Endothelial cell of umbilical vein (primary cell): ENCODE data around the gene TMTC1. TPM values are rescaled to one million over a fixed set of nuclear protein-coding genes. Genes with fewer than 3 reads are reported as not detected.

Source experiments
- BruUV-seq: library from RNA; stranded (reverse); fragments of 400-500 nt; replicated peaks from 2 replicates; lab custom pipeline; 2021; lab: Mats Ljungman, UMichigan
- CTCF ChIA-PET: fragments of 300-600, 350-600 bp; sonication (Branson Sonifier 250); formaldehyde crosslinking; loops from one replicate; lab custom pipeline; 2021; ENCODE audit warnings: antibody characterized with exemption, inconsistent platforms; lab: Charles Lee
- POLR2A ChIA-PET: fragments of 300-600, 350-600 bp; sonication (Branson Sonifier 250); formaldehyde crosslinking; loops from one replicate; lab custom pipeline; 2021; ENCODE audit warnings: antibody characterized with exemption, inconsistent platforms; lab: Charles Lee
- DNase-seq: peaks from one replicate; pipeline ENCODE4 v3.0.0-alpha.2; 2011; ENCODE audit warnings: low read depth, low spot score
- FAIRE-seq: peaks from 2 replicates; lab custom pipeline; 2011; peaks lifted over from hg19 to GRCh38; lab: Jason Lieb, UNC
- H2AFZ ChIP-seq: 2 replicates; pipeline ENCODE4 v1.6.0; 2012; ENCODE audit warnings: low read depth, low read length, control low read depth, inconsistent platforms
- H3K27ac ChIP-seq: 2 replicates; pipeline ENCODE4 v1.5.1; 2011; ENCODE audit warnings: low read depth, mild to moderate bottlenecking, control low read depth, low read length, moderate library complexity; ENCODE audit not compliant: insufficient read depth
- H3K27me3 ChIP-seq, 2 experiments: 2 replicates each; pipeline versions ENCODE4 v1.6.0 to v1.6.1; 2011; ENCODE audit warnings: low read length in 2 of 2, mixed read lengths in 1 of 2; ENCODE audit not compliant: control insufficient read depth in 2 of 2, insufficient read depth in 2 of 2
- H3K36me3 ChIP-seq, 2 experiments: 2 replicates in 1 of 2; 3 replicates in 1 of 2; pipeline ENCODE4 v1.5.1; 2011; ENCODE audit warnings: low read length in 2 of 2, mild to moderate bottlenecking in 1 of 2, moderate library complexity in 1 of 2; ENCODE audit not compliant: control insufficient read depth in 2 of 2, insufficient read depth in 2 of 2; ENCODE audit errors: extremely low read depth in 1 of 2
- H3K4me1 ChIP-seq: 3 replicates; pipeline ENCODE4 v1.5.1; 2011; ENCODE audit warnings: mild to moderate bottlenecking, low read length; ENCODE audit not compliant: control insufficient read depth, insufficient read depth; ENCODE audit errors: extremely low read depth
- H3K4me2 ChIP-seq: 2 replicates; pipeline ENCODE4 v1.6.1; 2011; ENCODE audit warnings: low read length, control low read depth, mixed read lengths; ENCODE audit not compliant: insufficient read depth
- H3K4me3 ChIP-seq, 3 experiments: fragments of 200-600 bp in 1 of 3; sonication (generic), shearing (Covaris generic) in 1 of 3; replicated peaks in 1 of 3; 2 replicates each; pipeline ENCODE4 v1.5.1; 2011 to 2016; ENCODE audit warnings: control low read depth in 3 of 3, low read length in 3 of 3, mild to moderate bottlenecking in 2 of 3, inconsistent platforms in 1 of 3, low read depth in 1 of 3, moderate library complexity in 1 of 3; ENCODE audit not compliant: insufficient read depth in 1 of 3
- H3K79me2 ChIP-seq: 2 replicates; pipeline ENCODE4 v1.6.0; 2012; ENCODE audit warnings: low read length, inconsistent platforms; ENCODE audit not compliant: control insufficient read depth, insufficient read depth
- H3K9ac ChIP-seq: replicated peaks from 2 replicates; pipeline ENCODE3; 2011; ENCODE audit warnings: low read length, control low read depth; ENCODE audit not compliant: insufficient read depth; ENCODE audit errors: extremely low read depth
- H3K9me1 ChIP-seq: replicated peaks from 3 replicates; pipeline ENCODE4 v1.6.0; 2011; ENCODE audit warnings: mild to moderate bottlenecking, low read length; ENCODE audit not compliant: control insufficient read depth, insufficient read depth; ENCODE audit errors: extremely low read depth
- H3K9me3 ChIP-seq: replicated peaks from 2 replicates; pipeline ENCODE4 v1.5.1; 2012; ENCODE audit warnings: low read length, inconsistent platforms; ENCODE audit not compliant: control insufficient read depth, insufficient read depth
- H4K20me1 ChIP-seq: replicated peaks from 2 replicates; pipeline ENCODE3; 2011; ENCODE audit warnings: mild to moderate bottlenecking, low read length; ENCODE audit not compliant: control insufficient read depth, insufficient read depth; ENCODE audit errors: extremely low read depth
- EZH2 ChIP-seq: IDR thresholded peaks from 2 replicates; pipeline ENCODE4 v1.6.1; 2012; ENCODE audit warnings: borderline replicate concordance, low read depth, mild to moderate bottlenecking, moderate library complexity, low read length, inconsistent platforms; ENCODE audit not compliant: severe bottlenecking
- FOS ChIP-seq: IDR thresholded peaks from 2 replicates; pipeline ENCODE4 v1.6.1; 2011; ENCODE audit warnings: mild to moderate bottlenecking, low read length, moderate library complexity, borderline replicate concordance; ENCODE audit not compliant: insufficient read depth
- GATA2 ChIP-seq: IDR thresholded peaks from 2 replicates; pipeline ENCODE4 v1.7.0; 2011; ENCODE audit warnings: low read depth, mild to moderate bottlenecking, moderate library complexity, mixed read lengths, low read length; ENCODE audit not compliant: insufficient read length, insufficient read depth
- JUN ChIP-seq: IDR thresholded peaks from 2 replicates; pipeline ENCODE4 v1.6.1; 2011; ENCODE audit warnings: borderline replicate concordance, low read depth; ENCODE audit not compliant: insufficient read length, insufficient read depth
- MAX ChIP-seq: IDR thresholded peaks from 2 replicates; pipeline ENCODE4 v1.6.1; 2011; ENCODE audit not compliant: insufficient read depth, insufficient read length
- MYC ChIP-seq: IDR thresholded peaks from one replicate; pipeline ENCODE4 v1.6.1; 2011; ENCODE audit warnings: mild to moderate bottlenecking, low read depth, low read length
- POLR2A ChIP-seq: IDR thresholded peaks from 2 replicates; pipeline ENCODE4 v1.6.1; 2012; ENCODE audit warnings: low read depth, mild to moderate bottlenecking, control low read depth, low read length
- POLR2AphosphoS5 ChIP-seq: IDR thresholded peaks from 2 replicates; pipeline ENCODE4 v1.6.1; 2012; ENCODE audit warnings: low read depth, mild to moderate bottlenecking, control low read depth, low read length, moderate library complexity; ENCODE audit not compliant: insufficient read depth
- dilution Hi-C: fragments of 300-500 bp; cut with MboI; formaldehyde crosslinking; loops from one replicate; pipeline ENCODE4 v1.15.0; 2019; ENCODE audit warnings: low sequenced_read_pairs; ENCODE audit not compliant: extremely low pct_ligation_motif_present
- intact Hi-C: fragments of 100-400 bp; cut with micrococcal nuclease; formaldehyde crosslinking; loops from one replicate; pipeline ENCODE4 v1.10.0; 2022
- polyA plus RNA-seq, 4 experiments: library from polyadenylated mRNA; depleted of rRNA in 3 of 4; stranded (reverse) in 3 of 4; unstranded in 1 of 4; fragments of >200 nt; gene quantifications; 2 replicates each; pipeline versions ENCODE4 v1.2.1 to v1.2.3, GENCODE V29; 2011 to 2012; ENCODE audit warnings: missing spikeins in 1 of 4
- total RNA-seq: library from RNA; stranded (reverse); gene quantifications from 2 replicates; pipeline ENCODE4 v1.2.3, GENCODE V29; 2021
- TF ChIP-seq, protein P1 (sequence below), 2 donors: IDR thresholded peaks; 1 replicate in 1 of 2; 2 replicates in 1 of 2; pipeline ENCODE4 v1.5.1; 2011; ENCODE audit warnings: low read length in 2 of 2, mild to moderate bottlenecking in 2 of 2, moderate library complexity in 2 of 2, control low read depth in 1 of 2, inconsistent platforms in 1 of 2, low read depth in 1 of 2; ENCODE audit not compliant: insufficient read depth in 1 of 2; ENCODE audit errors: extremely low read depth in 1 of 2

Gene TMTC1
- total and polyA plus RNA-seq, 2 donors (not counting 3 experiments of a cell fraction or from before 2014, with no cell fraction given), result 5.4 to 5.9 TPM

GRCh38 chr12:29754235-29755189 lies 29.2 kb downstream of the TMTC1 start:
- TF ChIP-seq, protein P1, sequence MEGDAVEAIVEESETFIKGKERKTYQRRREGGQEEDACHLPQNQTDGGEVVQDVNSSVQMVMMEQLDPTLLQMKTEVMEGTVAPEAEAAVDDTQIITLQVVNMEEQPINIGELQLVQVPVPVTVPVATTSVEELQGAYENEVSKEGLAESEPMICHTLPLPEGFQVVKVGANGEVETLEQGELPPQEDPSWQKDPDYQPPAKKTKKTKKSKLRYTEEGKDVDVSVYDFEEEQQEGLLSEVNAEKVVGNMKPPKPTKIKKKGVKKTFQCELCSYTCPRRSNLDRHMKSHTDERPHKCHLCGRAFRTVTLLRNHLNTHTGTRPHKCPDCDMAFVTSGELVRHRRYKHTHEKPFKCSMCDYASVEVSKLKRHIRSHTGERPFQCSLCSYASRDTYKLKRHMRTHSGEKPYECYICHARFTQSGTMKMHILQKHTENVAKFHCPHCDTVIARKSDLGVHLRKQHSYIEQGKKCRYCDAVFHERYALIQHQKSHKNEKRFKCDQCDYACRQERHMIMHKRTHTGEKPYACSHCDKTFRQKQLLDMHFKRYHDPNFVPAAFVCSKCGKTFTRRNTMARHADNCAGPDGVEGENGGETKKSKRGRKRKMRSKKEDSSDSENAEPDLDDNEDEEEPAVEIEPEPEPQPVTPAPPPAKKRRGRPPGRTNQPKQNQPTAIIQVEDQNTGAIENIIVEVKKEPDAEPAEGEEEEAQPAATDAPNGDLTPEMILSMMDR (IDR thresholded peaks at IDR 0.05; ENCODE audit: extremely low read depth in 1 of 2, insufficient read depth in 1 of 2, low read depth in 1 of 2, low read length in 2 of 2), result no peak
- TF ChIP-seq GATA2, result peak; percentile 23
- H3K36me3 ChIP-seq, result peaks cover 0 to 2% of the 10 kb centered on the region in 2 experiments
- ChIA-PET POLR2A (no interaction called here), CTCF (interaction anchor here (1.1 kb wide), 1 partner anchor 33 kb away, joined by 4 read pairs; no protein-coding TSS in a partner anchor)
- H3K9me1 ChIP-seq, result no peaks in the 10 kb centered on the region
- H4K20me1 ChIP-seq, result no peaks in the 10 kb centered on the region
- H3K4me3 ChIP-seq, result no peak overlapping the region
- dilution Hi-C loops (no loop called here), intact Hi-C loops (no loop called here)
- H3K79me2 ChIP-seq, result no peaks in the 10 kb centered on the region
- peaks cover 4% of the 10 kb centered on the region for H3K4me1 ChIP-seq
- H3K27ac ChIP-seq, result no peak overlapping the region
- H3K4me2 ChIP-seq, result no peak overlapping the region
- no peak for FAIRE-seq
- H2AFZ ChIP-seq, result no peak overlapping the region
- H3K9me3 ChIP-seq, result no peaks in the 10 kb centered on the region
- no TSS peak for BruUV-seq
- H3K9ac ChIP-seq, result no peak overlapping the region
- peak; percentile 38 for DNase-seq
- H3K27me3 ChIP-seq, result no peaks in the 10 kb centered on the region

GRCh38 chr12:29752121-29752520 lies 31.6 kb downstream of the TMTC1 start:
- Histone ChIP-seq H4K20me1 (no peaks in the 10 kb centered on the region), H3K9me3 (no peaks in the 10 kb centered on the region), H3K9me1 (no peaks in the 10 kb centered on the region), H3K4me1 (peaks cover 4% of the 10 kb centered on the region), H3K4me3 (no peak overlapping the region), H3K27ac (no peak overlapping the region), H2AFZ (no peak overlapping the region), H3K36me3 (peaks cover 0 to 2% of the 10 kb centered on the region in 2 experiments), H3K79me2 (no peaks in the 10 kb centered on the region), H3K27me3 (no peaks in the 10 kb centered on the region), H3K9ac (no peak overlapping the region), H3K4me2 (no peak overlapping the region)
- ChIA-PET POLR2A (no interaction called here), CTCF (interaction anchor here (1.0 kb wide), 1 partner anchor 199 kb away, joined by 4 read pairs; no protein-coding TSS in a partner anchor)
- DNase-seq (no peak), FAIRE-seq (no peak)
- BruUV-seq, result no TSS peak
- TF ChIP-seq GATA2, result no peak
- no peak for TF ChIP-seq POLR2A
- TF ChIP-seq MAX, result no peak
- no peak for TF ChIP-seq EZH2
- TF ChIP-seq, protein P1 (IDR thresholded peaks at IDR 0.05; ENCODE audit: extremely low read depth in 1 of 2, insufficient read depth in 1 of 2, low read depth in 1 of 2, low read length in 2 of 2), result no peak
- TF ChIP-seq FOS, result no peak
- no peak for TF ChIP-seq JUN
- no peak for TF ChIP-seq POLR2AphosphoS5
- no peak for TF ChIP-seq MYC
- dilution Hi-C loops, result no loop called here
- intact Hi-C loops, result no loop called here
